OCI-LY3 (cell line): ENCODE data around the gene RRP1B.
A peak's percentile ranks its signal among the peaks of the same experiment; 100 is the strongest.
"Not testable (repeated sequence)": the region's sequence is repeated elsewhere in the genome, so short reads cannot be mapped to it uniquely, and the experiment has no call there.

Experiments used
- H2AFZ ChIP-seq: fragments of 200-600, 300-600 bp; shearing (Covaris generic); 2 replicates; pipeline ENCODE4 v1.6.0; 2014; ENCODE audit warnings: antibody characterized with exemption, low read depth, low read length
- H3K27ac ChIP-seq: fragments of 200-600, 300-600 bp; sonication (generic); 2 replicates; pipeline ENCODE4 v1.5.1; 2014; ENCODE audit warnings: mild to moderate bottlenecking, low read length, moderate library complexity, mixed read lengths
- H3K27me3 ChIP-seq: fragments of 200-600, 300-600 bp; sonication (generic); 2 replicates; pipeline ENCODE4 v1.6.1; 2014; ENCODE audit warnings: low read depth, low read length, mixed read lengths
- H3K36me3 ChIP-seq: fragments of 200-600, 300-600 bp; sonication (generic); replicated peaks from 2 replicates; pipeline ENCODE3; 2014; ENCODE audit warnings: low read depth, low read length, mixed read lengths
- H3K4me1 ChIP-seq: fragments of 300-600, 200-600 bp; sonication (generic); 2 replicates; pipeline ENCODE4 v1.6.1; 2014; ENCODE audit warnings: low read length, mixed read lengths
- H3K4me2 ChIP-seq: fragments of 200-600, 300-600 bp; sonication (generic); 2 replicates; pipeline ENCODE4 v1.6.1; 2014; ENCODE audit warnings: low read length, mixed read lengths
- H3K4me3 ChIP-seq: fragments of 300-600, 200-600 bp; sonication (generic); 2 replicates; pipeline ENCODE4 v1.5.1; 2014; ENCODE audit warnings: antibody characterized with exemption, mild to moderate bottlenecking, low read length, moderate library complexity
- H3K79me2 ChIP-seq: fragments of 300-600, 200-600 bp; shearing (Covaris generic); 2 replicates; pipeline ENCODE4 v1.6.1; 2014; ENCODE audit warnings: mild to moderate bottlenecking, low read length, mixed read lengths
- H3K9ac ChIP-seq: fragments of 300-600, 200-600 bp; shearing (Covaris generic); 2 replicates; pipeline ENCODE4 v1.6.0; 2014; ENCODE audit warnings: mild to moderate bottlenecking, low read length, moderate library complexity
- H3K9me3 ChIP-seq: fragments of 200-600, 300-600 bp; shearing (Covaris generic); 2 replicates; pipeline ENCODE4 v1.6.1; 2014; ENCODE audit warnings: low read length, mixed read lengths; ENCODE audit not compliant: insufficient read depth
- H4K20me1 ChIP-seq: fragments of 200-600, 300-600 bp; sonication (generic); 2 replicates; pipeline ENCODE4 v1.6.1; 2016; ENCODE audit warnings: low read length, mixed read lengths; ENCODE audit not compliant: insufficient read depth
- CTCF ChIP-seq: fragments of 200-600, 300-600 bp; sonication (generic); IDR thresholded peaks from 2 replicates; pipeline ENCODE4 v1.5.1; 2014; ENCODE audit warnings: antibody characterized with exemption, low read length, low read depth
- EZH2phosphoT487 ChIP-seq: fragments of 200-600 bp; shearing (Covaris generic); IDR thresholded peaks from 2 replicates; pipeline ENCODE4 v1.6.1; 2018; ENCODE audit warnings: antibody characterized with exemption, mixed run types, low read depth

Gene RRP1B

GRCh38 chr21:43646550-43647260 is 12.7 kb upstream of the RRP1B start:
- Histone ChIP-seq H4K20me1 (no peaks in the 10 kb centered on the region), H3K36me3 (no peaks in the 10 kb centered on the region), H3K4me1 (peaks cover 17% of the 10 kb centered on the region), H3K27me3 (no peaks in the 10 kb centered on the region), H3K27ac (no peak overlapping the region), H3K4me3 (peak overlapping the region; percentile 55), H3K9me3 (no peaks in the 10 kb centered on the region), H3K4me2 (peak overlapping the region; percentile 68), H2AFZ (no peak overlapping the region), H3K9ac (no peak overlapping the region), H3K79me2 (no peaks in the 10 kb centered on the region)
- TF ChIP-seq CTCF: peak; percentile 89
- no peak for TF ChIP-seq EZH2phosphoT487

GRCh38 chr21:43648171-43648570 is 11.2 kb upstream of the RRP1B start:
- TF ChIP-seq EZH2phosphoT487 (no peak), CTCF (no peak)
- Histone ChIP-seq H3K36me3 (no peaks in the 10 kb centered on the region), H3K27me3 (no peaks in the 10 kb centered on the region), H3K9me3 (no peaks in the 10 kb centered on the region), H3K79me2 (no peaks in the 10 kb centered on the region), H3K9ac (no peak overlapping the region), H3K4me3 (no peak overlapping the region), H3K4me2 (no peak overlapping the region), H3K4me1 (peaks cover 17% of the 10 kb centered on the region), H3K27ac (no peak overlapping the region), H2AFZ (no peak overlapping the region), H4K20me1 (no peaks in the 10 kb centered on the region)

GRCh38 chr21:43651926-43652325 is 7.4 kb upstream of the RRP1B start:
- not testable (repeated sequence) for H3K27ac ChIP-seq, H3K4me2 ChIP-seq, H3K27me3 ChIP-seq, H3K9me3 ChIP-seq, H3K9ac ChIP-seq, H4K20me1 ChIP-seq, H2AFZ ChIP-seq, H3K79me2 ChIP-seq, H3K4me3 ChIP-seq, H3K4me1 ChIP-seq, H3K36me3 ChIP-seq

- Histone ChIP-seq H3K27ac (no peak overlapping the region), H3K9me3 (no peaks in the 10 kb centered on the region), H3K36me3 (no peaks in the 10 kb centered on the region), H3K27me3 (no peaks in the 10 kb centered on the region), H3K4me2 (no peak overlapping the region), H4K20me1 (no peaks in the 10 kb centered on the region), H3K4me1 (no peaks in the 10 kb centered on the region), H3K79me2 (no peaks in the 10 kb centered on the region), H2AFZ (no peak overlapping the region), H3K4me3 (no peak overlapping the region), H3K9ac (no peak overlapping the region)
- no peak for TF ChIP-seq EZH2phosphoT487
- no peak for TF ChIP-seq CTCF
Measured at GRCh38 chr21:43652616-43653015, 6.7 kb upstream of the RRP1B start.
